GM12878 (cell line): ENCODE results near the gene HSF4. TPM values are rescaled to one million over a fixed set of nuclear protein-coding genes. Genes with fewer than 3 reads are reported as not detected.

Experiments used
- ASH2L ChIP-seq: fragments of 300-600, 200-600 bp; sonication (generic); IDR thresholded peaks from 2 replicates; pipeline ENCODE4 v1.6.1; 2017; ENCODE audit warnings: low read depth, mild to moderate bottlenecking, borderline replicate concordance
- ATF2 ChIP-seq: IDR thresholded peaks from 2 replicates; pipeline ENCODE4 v1.6.1; 2012; ENCODE audit warnings: low read length, inconsistent platforms
- CEBPB ChIP-seq, 2 experiments: fragments of 150-350 bp in 1 of 2; IDR thresholded peaks; 2 replicates each; pipeline ENCODE4 v1.6.1; 2012 to 2014; ENCODE audit warnings: low read depth in 2 of 2, low read length in 2 of 2, borderline replicate concordance in 1 of 2, inconsistent platforms in 1 of 2
- CHD2 ChIP-seq: IDR thresholded peaks from 2 replicates; pipeline ENCODE4 v1.6.1; 2011; ENCODE audit warnings: low read depth, low read length, improper control_type of control experiment, borderline replicate concordance
- E2F8 ChIP-seq: fragments of 450-650 bp; IDR thresholded peaks from 2 replicates; pipeline ENCODE4 v1.6.1; 2018; ENCODE audit warnings: mild to moderate bottlenecking, low read depth, moderate library complexity; ENCODE audit not compliant: partially characterized antibody
- LARP7 ChIP-seq: fragments of 450-650 bp; IDR thresholded peaks from 2 replicates; pipeline ENCODE4 v1.6.1; 2017; ENCODE audit warnings: mild to moderate bottlenecking
- MEF2B ChIP-seq: fragments of 450-650 bp; IDR thresholded peaks from 2 replicates; pipeline ENCODE4 v1.6.1; 2018; ENCODE audit warnings: mild to moderate bottlenecking, moderate library complexity; ENCODE audit not compliant: partially characterized antibody, poor library complexity, severe bottlenecking
- MTA3 ChIP-seq: IDR thresholded peaks from 2 replicates; pipeline ENCODE4 v1.6.1; 2012; ENCODE audit warnings: low read length, inconsistent platforms, borderline replicate concordance
- MYC ChIP-seq: IDR thresholded peaks from 2 replicates; pipeline ENCODE4 v1.6.1; 2011; ENCODE audit warnings: mild to moderate bottlenecking, low read length, moderate library complexity, inconsistent platforms; ENCODE audit not compliant: insufficient read depth, insufficient replicate concordance, insufficient read length, severe bottlenecking
- NFYA ChIP-seq: IDR thresholded peaks from 2 replicates; pipeline ENCODE4 v1.6.1; 2011; ENCODE audit warnings: low read depth, mild to moderate bottlenecking, low read length, improper control_type of control experiment, borderline replicate concordance
- NR2F1 ChIP-seq: fragments of 450-650 bp; conservative IDR thresholded peaks from 2 replicates; pipeline ENCODE4 v1.6.1; 2017; ENCODE audit warnings: mild to moderate bottlenecking
- PRDM15 ChIP-seq: fragments of 450-650 bp; formaldehyde crosslinking; IDR thresholded peaks from 2 replicates; pipeline ENCODE4 v1.4.0; 2020; ENCODE audit warnings: mild to moderate bottlenecking, moderate library complexity
- RAD51 ChIP-seq: fragments of 450-650 bp; IDR thresholded peaks from 2 replicates; pipeline ENCODE4 v1.6.1; 2016; ENCODE audit warnings: moderate library complexity, mild to moderate bottlenecking, inconsistent platforms
- RBBP5 ChIP-seq: fragments of 200-600 bp; sonication (generic); conservative IDR thresholded peaks from 2 replicates; pipeline ENCODE4 v1.6.1; 2016
- RELA ChIP-seq: fragments of 450-650 bp; IDR thresholded peaks from 2 replicates; pipeline ENCODE4 v1.8.0; 2014; ENCODE audit warnings: borderline replicate concordance; ENCODE audit not compliant: partially characterized antibody
- RELB ChIP-seq: fragments of 450-650 bp; IDR thresholded peaks from 2 replicates; pipeline ENCODE4 v1.6.1; 2017; ENCODE audit warnings: low read depth, mild to moderate bottlenecking, moderate library complexity
- SREBF1 ChIP-seq: IDR thresholded peaks from 2 replicates; pipeline ENCODE4 v1.6.1; 2012; ENCODE audit warnings: mild to moderate bottlenecking, low read length
- TAF1 ChIP-seq: IDR thresholded peaks from 2 replicates; pipeline ENCODE4 v1.6.1; 2011; ENCODE audit warnings: mild to moderate bottlenecking, low read depth, low read length, borderline replicate concordance
- ZNF217 ChIP-seq: fragments of 450-650 bp; IDR thresholded peaks from 2 replicates; pipeline ENCODE4 v1.6.1; 2017; ENCODE audit warnings: antibody characterized with exemption, mild to moderate bottlenecking
- ZNF24 ChIP-seq: fragments of 450-650 bp; IDR thresholded peaks from 2 replicates; pipeline ENCODE4 v1.6.1; 2017; ENCODE audit warnings: antibody characterized with exemption, mild to moderate bottlenecking
- ZNF622 ChIP-seq: fragments of 450-650 bp; IDR thresholded peaks from 2 replicates; pipeline ENCODE4 v1.6.1; 2017; ENCODE audit warnings: mild to moderate bottlenecking, inconsistent platforms
- polyA plus RNA-seq, 11 experiments: library from polyadenylated mRNA; depleted of rRNA in 4 of 11; unstranded in 6 of 11; stranded (reverse) in 5 of 11; fragments of >200 nt; fragmentation: Nextera tagmentation in 4 of 11; fragmentation: Illumina TruSeq in 1 of 11; extraction: Ambion mirVana in 4 of 11; extraction: Trizol in 1 of 11; gene quantifications; 1 replicate in 1 of 11; 2 replicates in 10 of 11; pipeline versions ENCODE4 v1.2.1 to v1.2.3, GENCODE V29; 2011 to 2016; ENCODE audit warnings: inconsistent platforms in 2 of 11, missing spikeins in 2 of 11, low read depth in 1 of 11
- total RNA-seq, 4 experiments: library from RNA; depleted of rRNA in 3 of 4; stranded (reverse); fragments of >200 nt in 3 of 4; fragmentation: Illumina TruSeq in 1 of 4; extraction: Trizol in 1 of 4; gene quantifications; 2 replicates each; pipeline versions ENCODE4 v1.2.1 to v1.2.3, GENCODE V29; 2013 to 2021

HSF4 gene
- total and polyA plus RNA-seq, 10 of the 15 experiments (the other 5 are each of a cell fraction or from before 2014, with no cell fraction given), result 0.31 to 9.9 (median 2.6) TPM; not detected in 1

- TF ChIP-seq PRDM15 (CRISPR knock-in tag), result no peak
- no peak for TF ChIP-seq MTA3
- no peak for TF ChIP-seq ATF2
- no peak for TF ChIP-seq ZNF24
- no peak for TF ChIP-seq RBBP5
- TF ChIP-seq ASH2L, result no peak
- no peak for TF ChIP-seq ZNF622
- TF ChIP-seq CHD2, result 0 out of 2 replicates have a peak, but pooled peaks have one; percentile 34
- TF ChIP-seq MEF2B, result peak; percentile 33
- no peak for TF ChIP-seq E2F8
- no peak for TF ChIP-seq LARP7
- TF ChIP-seq RAD51, result peak; percentile 86
- peak; percentile 63; the same call in 1 of the 2 replicates for TF ChIP-seq RELB
- TF ChIP-seq NR2F1, result peak; percentile 24; the same call in 1 of the 2 replicates
- TF ChIP-seq RELA, result no peak
- no peak for TF ChIP-seq CEBPB (IDR thresholded peaks at IDR 0.05; ENCODE audit: borderline replicate concordance in 1 of 2, low read depth in 2 of 2, low read length in 2 of 2)
- TF ChIP-seq MYC, result no peak
- no peak for TF ChIP-seq NFYA
- TF ChIP-seq ZNF217, result no peak
- no peak for TF ChIP-seq SREBF1
- no peak for TF ChIP-seq TAF1
Measured at GRCh38 chr16:67166598-67167168, 2.1 kb downstream of the HSF4 start (continued).
